Neural cell (in vitro differentiated cells): Measurements from ENCODE around the gene ZDHHC16. TPM values are rescaled to one million over a fixed set of nuclear protein-coding genes. Genes with fewer than 3 reads are reported as not detected.

ENCODE experiments used
- H2AFZ ChIP-seq: fragments of 200-600, 300-800 bp; sonication (generic), shearing (Covaris generic); 2 replicates; pipeline ENCODE4 v1.6.0; 2014; ENCODE audit warnings: low read depth, mild to moderate bottlenecking, antibody characterized with exemption, low read length, moderate library complexity
- H3F3A ChIP-seq: fragments of 200-600 bp; shearing (Covaris generic); 2 replicates; pipeline ENCODE4 v1.6.1; 2016; ENCODE audit warnings: mild to moderate bottlenecking, moderate library complexity, mixed read lengths, antibody characterized with exemption, low read length; ENCODE audit not compliant: insufficient read depth, poor library complexity, severe bottlenecking
- H3K27ac ChIP-seq: fragments of 200-600, 300-800 bp; sonication (generic), shearing (Covaris generic); 2 replicates; pipeline ENCODE4 v1.5.1; 2014; ENCODE audit warnings: mild to moderate bottlenecking, low read length, moderate library complexity
- H3K27me3 ChIP-seq: fragments of 300-800, 200-600 bp; sonication (generic), shearing (Covaris generic); 2 replicates; pipeline ENCODE4 v1.6.0; 2014; ENCODE audit warnings: mild to moderate bottlenecking, low read depth, low read length, moderate library complexity; ENCODE audit not compliant: insufficient read depth
- H3K36me3 ChIP-seq: fragments of 300-800, 200-600 bp; sonication (generic), shearing (Covaris generic); 2 replicates; pipeline ENCODE4 v1.5.1; 2014; ENCODE audit warnings: mild to moderate bottlenecking, antibody characterized with exemption, low read length, moderate library complexity; ENCODE audit not compliant: insufficient read depth
- H3K4me2 ChIP-seq: fragments of 300-800, 200-600 bp; sonication (generic), shearing (Covaris generic); 2 replicates; pipeline ENCODE4 v1.6.0; 2014; ENCODE audit warnings: mild to moderate bottlenecking, low read length
- H3K4me3 ChIP-seq: fragments of 300-800, 200-600 bp; sonication (generic), shearing (Covaris generic); 2 replicates; pipeline ENCODE4 v1.5.1; 2014; ENCODE audit warnings: mild to moderate bottlenecking, low read length, moderate library complexity
- H3K79me2 ChIP-seq: fragments of 200-600 bp; shearing (Covaris generic); replicated peaks from 2 replicates; pipeline ENCODE4 v1.6.0; 2014; ENCODE audit warnings: mild to moderate bottlenecking, low read length, moderate library complexity; ENCODE audit not compliant: insufficient read depth
- H3K9ac ChIP-seq: fragments of 300-800, 200-600 bp; sonication (generic), shearing (Covaris generic); 2 replicates; pipeline ENCODE4 v1.6.1; 2016; ENCODE audit warnings: mild to moderate bottlenecking, low read length, mixed read lengths
- H3K9me2 ChIP-seq: fragments of 200-600 bp; shearing (Covaris generic); 2 replicates; pipeline ENCODE4 v1.6.1; 2016; ENCODE audit warnings: mild to moderate bottlenecking, low read length, mixed read lengths; ENCODE audit not compliant: insufficient read depth
- H3K9me3 ChIP-seq: fragments of 200-600, 300-800 bp; sonication (generic), shearing (Covaris generic); 2 replicates; pipeline ENCODE4 v1.6.1; 2016; ENCODE audit warnings: mild to moderate bottlenecking, mixed run types, low read length, moderate library complexity, mixed read lengths
- H4K20me1 ChIP-seq: fragments of 200-600 bp; shearing (Covaris generic); 2 replicates; pipeline ENCODE4 v1.6.1; 2016; ENCODE audit warnings: mild to moderate bottlenecking, mixed run types; ENCODE audit not compliant: insufficient read depth
- CTCF ChIP-seq: fragments of 450-650 bp; IDR thresholded peaks from 2 replicates; pipeline ENCODE4 v1.5.1; 2014; ENCODE audit warnings: antibody characterized with exemption, mild to moderate bottlenecking, moderate library complexity; ENCODE audit not compliant: poor library complexity, severe bottlenecking
- EP300 ChIP-seq: fragments of 450-650 bp; conservative IDR thresholded peaks from 2 replicates; pipeline ENCODE4 v1.6.1; 2014; ENCODE audit warnings: antibody characterized with exemption, mild to moderate bottlenecking, moderate library complexity; ENCODE audit not compliant: poor library complexity, severe bottlenecking
- EZH2 ChIP-seq: fragments of 200-600, 300-800 bp; shearing (Covaris generic), sonication (generic); IDR thresholded peaks from 2 replicates; pipeline ENCODE4 v1.6.1; 2014; ENCODE audit warnings: antibody characterized with exemption, low read length, borderline replicate concordance, mild to moderate bottlenecking; ENCODE audit not compliant: insufficient read depth, poor library complexity, severe bottlenecking
- MXI1 ChIP-seq: fragments of 450-650 bp; conservative IDR thresholded peaks from 2 replicates; pipeline ENCODE4 v1.6.1; 2014; ENCODE audit warnings: antibody characterized with exemption, mild to moderate bottlenecking; ENCODE audit not compliant: poor library complexity, severe bottlenecking
- POLR2AphosphoS5 ChIP-seq: IDR thresholded peaks from 2 replicates; pipeline ENCODE4 v1.6.1; 2012
- RAD21 ChIP-seq: fragments of 450-650 bp; conservative IDR thresholded peaks from 2 replicates; pipeline ENCODE4 v1.6.1; 2014; ENCODE audit warnings: antibody characterized with exemption, mild to moderate bottlenecking, moderate library complexity
- REST ChIP-seq: IDR thresholded peaks from 2 replicates; pipeline ENCODE4 v1.6.1; 2012; ENCODE audit warnings: borderline replicate concordance
- SMC3 ChIP-seq: fragments of 450-650 bp; conservative IDR thresholded peaks from 2 replicates; pipeline ENCODE4 v1.6.1; 2014; ENCODE audit warnings: antibody characterized with exemption, mild to moderate bottlenecking, moderate library complexity; ENCODE audit not compliant: poor library complexity
- TAF1 ChIP-seq: IDR thresholded peaks from 2 replicates; pipeline ENCODE4 v1.6.1; 2012; ENCODE audit warnings: low read depth
- polyA plus RNA-seq: library from polyadenylated mRNA; depleted of rRNA; stranded (reverse); fragments of >200 nt; gene quantifications from 2 replicates; pipeline ENCODE4 v1.2.3, GENCODE V29; 2014

The ZDHHC16 gene
- polyA plus RNA-seq, 1 donor from 2014 or later, result 34.3 TPM

GRCh38 chr10:97483506-97483905, 37.5 kb downstream of the ZDHHC16 start:
- Histone ChIP-seq H3K4me2 (no peak overlapping the region), H3K27me3 (no peaks in the 10 kb centered on the region), H3K27ac (no peak overlapping the region), H3K36me3 (peaks cover 8% of the 10 kb centered on the region), H3K9ac (no peak overlapping the region), H3K79me2 (peaks cover 11% of the 10 kb centered on the region), H3K4me3 (no peak overlapping the region), H3K9me3 (no peaks in the 10 kb centered on the region), H3K9me2 (no peaks in the 10 kb centered on the region), H4K20me1 (no peaks in the 10 kb centered on the region), H2AFZ (no peak overlapping the region), H3F3A (no peaks in the 10 kb centered on the region)
- TF ChIP-seq MXI1, result no peak
- TF ChIP-seq POLR2AphosphoS5, result no peak
- no peak for TF ChIP-seq TAF1
- TF ChIP-seq SMC3, result no peak
- no peak for TF ChIP-seq RAD21
- no peak for TF ChIP-seq CTCF
- no peak for TF ChIP-seq EP300
- TF ChIP-seq REST, result no peak
- no peak for TF ChIP-seq EZH2

GRCh38 chr10:97483921-97484320, 37.9 kb downstream of the ZDHHC16 start:
- Histone ChIP-seq H3K9me2 (no peaks in the 10 kb centered on the region), H4K20me1 (no peaks in the 10 kb centered on the region), H3K9ac (no peak overlapping the region), H3K27ac (no peak overlapping the region), H2AFZ (no peak overlapping the region), H3K9me3 (no peaks in the 10 kb centered on the region), H3K4me3 (no peak overlapping the region), H3F3A (no peaks in the 10 kb centered on the region), H3K4me2 (no peak overlapping the region), H3K36me3 (peaks cover 8% of the 10 kb centered on the region), H3K27me3 (no peaks in the 10 kb centered on the region), H3K79me2 (peaks cover 13% of the 10 kb centered on the region)
- TF ChIP-seq EP300, result no peak
- no peak for TF ChIP-seq MXI1
- TF ChIP-seq POLR2AphosphoS5, result no peak
- no peak for TF ChIP-seq CTCF
- TF ChIP-seq TAF1, result no peak
- no peak for TF ChIP-seq RAD21
- no peak for TF ChIP-seq EZH2
- no peak for TF ChIP-seq REST
- no peak for TF ChIP-seq SMC3
